GM21619 (cell line): ENCODE results near the gene NFYB.
"Not testable (repeated sequence)": the region's sequence is repeated elsewhere in the genome, so short reads cannot be mapped to it uniquely, and the experiment has no call there.

Experiments
- ATAC-seq: cut with Tn5 transposase; IDR thresholded peaks from one replicate; pipeline ENCODE4 v1.9.1; 2021; ENCODE audit not compliant: unreplicated experiment

Gene NFYB

DNA sequence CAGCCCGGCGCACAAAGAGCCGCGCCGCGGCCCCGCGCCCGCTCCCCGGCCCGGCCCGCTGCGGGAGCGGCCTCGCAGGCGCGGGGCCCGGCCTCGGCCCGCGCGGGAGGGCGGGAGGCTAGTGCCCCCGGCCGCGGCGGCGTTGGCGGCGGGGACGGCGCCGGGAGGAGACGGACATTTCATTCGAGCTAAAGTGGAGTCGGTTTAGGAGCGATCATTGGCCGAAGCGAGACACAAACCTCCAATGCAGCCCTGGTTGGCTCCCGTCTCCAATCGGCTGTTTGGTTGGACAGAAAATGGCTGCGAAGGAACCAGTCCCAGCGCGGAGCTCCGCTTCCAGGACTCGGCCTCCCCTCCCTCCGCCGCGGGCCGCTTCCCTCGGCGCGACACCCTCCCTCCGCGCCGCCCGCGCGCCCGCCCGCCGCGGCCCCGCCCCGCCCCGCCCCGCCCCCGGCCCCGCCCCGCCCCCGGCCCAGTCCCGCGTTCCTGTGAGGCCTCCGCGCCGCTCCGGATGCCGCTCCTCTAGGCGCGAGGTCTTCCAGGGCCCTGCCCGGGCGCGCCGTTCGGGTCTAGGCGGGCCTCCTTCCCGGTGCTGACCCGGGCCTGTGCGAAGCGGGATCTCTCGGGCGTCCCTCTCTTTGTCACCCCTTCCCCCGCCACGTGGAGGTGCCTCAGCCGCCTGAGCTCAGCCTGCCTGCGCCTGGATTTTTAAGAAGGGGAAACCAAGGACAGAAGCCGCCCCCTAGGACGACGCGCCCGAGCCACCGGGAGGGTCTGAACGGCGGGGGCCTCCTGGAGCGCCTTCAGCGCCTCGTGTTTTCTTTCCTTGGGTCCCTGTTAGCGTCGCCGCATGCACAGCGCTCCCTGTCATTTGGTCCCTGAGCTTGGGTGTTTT, at the start of gene NFYB:
TSS of gene NFYB (minus strand) at position 309 of the 895 bp plus-strand sequence. CDS start 2,757 bp downstream, outside the sequence.
- ATAC-seq: peak; percentile 91

DNA sequence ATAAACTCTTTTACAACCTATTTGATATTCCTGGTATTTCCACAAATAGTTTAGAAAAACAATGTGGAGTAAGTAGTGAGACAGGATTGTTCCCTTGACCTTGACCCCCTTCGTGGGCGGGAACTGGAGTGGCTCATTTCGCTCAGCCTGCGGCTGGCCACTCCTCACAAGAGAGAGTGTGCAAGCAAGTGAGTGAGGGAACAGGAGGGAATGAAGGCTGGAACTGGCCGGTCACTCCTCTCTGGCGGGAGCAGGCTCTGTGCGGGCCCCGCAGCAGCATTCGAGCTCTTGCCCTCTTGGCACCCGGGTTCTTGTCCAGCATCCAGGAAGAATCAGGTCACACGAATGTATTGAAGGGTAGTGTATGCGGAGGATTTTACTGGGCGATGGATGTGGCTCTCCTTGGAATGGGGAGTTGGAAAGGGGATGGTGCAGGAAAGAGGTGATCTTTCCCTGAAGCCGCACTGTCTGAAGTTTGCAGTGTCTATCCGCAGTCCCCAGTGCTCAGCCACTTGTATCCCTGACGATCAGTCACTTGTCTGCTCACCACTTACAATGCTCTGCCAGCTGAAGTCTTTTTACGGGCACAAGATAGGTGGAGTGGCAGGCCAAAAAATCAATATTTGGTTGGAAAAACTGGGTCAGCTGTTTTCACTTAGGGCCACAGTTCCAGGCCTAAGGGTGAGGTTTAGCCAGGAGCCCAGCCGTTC, 49.6 kb upstream of the NFYB start:
- no peak for ATAC-seq

- ATAC-seq: no peak
Observed at GRCh38 chr12:104183443-104183842, 45.4 kb upstream of the NFYB start.

- no peak for ATAC-seq
Observed at GRCh38 chr12:104182621-104183378, 44.8 kb upstream of the NFYB start.

DNA sequence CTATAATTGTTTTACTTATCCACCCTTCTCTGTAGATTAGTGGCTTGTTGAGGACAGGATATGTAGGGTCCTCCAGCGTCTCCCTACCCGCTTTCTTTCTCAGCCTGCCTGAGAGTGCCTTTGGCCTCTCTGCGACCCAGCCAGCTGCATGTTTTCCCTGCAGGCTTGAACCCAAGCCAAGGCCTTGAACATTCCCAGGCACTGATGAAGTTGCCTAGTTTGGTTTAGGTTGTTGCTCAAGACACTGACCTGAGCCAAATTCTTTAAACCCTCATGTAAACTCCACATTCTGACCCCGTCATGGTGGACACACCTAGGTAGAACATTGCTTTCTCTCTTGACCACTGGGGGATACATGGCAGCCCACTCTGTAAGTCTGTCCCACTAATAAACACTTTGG, 44.1 kb upstream of the NFYB start:
- no peak for ATAC-seq

GRCh38 chr12:104181313-104181712, 43.3 kb upstream of the NFYB start:
- ATAC-seq: no peak

DNA sequence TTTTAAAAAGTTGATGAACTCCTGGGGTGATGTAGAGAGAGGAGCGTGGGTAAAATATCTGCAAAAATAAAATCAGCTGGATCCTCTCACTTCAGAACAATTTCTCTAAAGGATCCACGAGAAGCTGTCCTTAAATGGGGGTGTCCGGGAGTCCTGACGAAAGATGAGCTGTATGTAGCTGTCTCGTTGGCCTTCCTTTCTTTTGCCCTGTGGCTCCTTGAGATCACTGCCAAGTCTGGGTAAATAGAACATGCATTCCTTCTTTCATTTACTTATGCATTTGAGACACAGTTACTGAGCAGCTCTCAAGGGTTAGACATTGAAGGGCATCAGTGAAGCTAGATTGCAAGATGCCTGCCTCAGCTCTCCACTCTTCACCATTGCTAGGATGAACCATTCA, 42.4 kb upstream of the NFYB start:
- ATAC-seq: no peak

DNA sequence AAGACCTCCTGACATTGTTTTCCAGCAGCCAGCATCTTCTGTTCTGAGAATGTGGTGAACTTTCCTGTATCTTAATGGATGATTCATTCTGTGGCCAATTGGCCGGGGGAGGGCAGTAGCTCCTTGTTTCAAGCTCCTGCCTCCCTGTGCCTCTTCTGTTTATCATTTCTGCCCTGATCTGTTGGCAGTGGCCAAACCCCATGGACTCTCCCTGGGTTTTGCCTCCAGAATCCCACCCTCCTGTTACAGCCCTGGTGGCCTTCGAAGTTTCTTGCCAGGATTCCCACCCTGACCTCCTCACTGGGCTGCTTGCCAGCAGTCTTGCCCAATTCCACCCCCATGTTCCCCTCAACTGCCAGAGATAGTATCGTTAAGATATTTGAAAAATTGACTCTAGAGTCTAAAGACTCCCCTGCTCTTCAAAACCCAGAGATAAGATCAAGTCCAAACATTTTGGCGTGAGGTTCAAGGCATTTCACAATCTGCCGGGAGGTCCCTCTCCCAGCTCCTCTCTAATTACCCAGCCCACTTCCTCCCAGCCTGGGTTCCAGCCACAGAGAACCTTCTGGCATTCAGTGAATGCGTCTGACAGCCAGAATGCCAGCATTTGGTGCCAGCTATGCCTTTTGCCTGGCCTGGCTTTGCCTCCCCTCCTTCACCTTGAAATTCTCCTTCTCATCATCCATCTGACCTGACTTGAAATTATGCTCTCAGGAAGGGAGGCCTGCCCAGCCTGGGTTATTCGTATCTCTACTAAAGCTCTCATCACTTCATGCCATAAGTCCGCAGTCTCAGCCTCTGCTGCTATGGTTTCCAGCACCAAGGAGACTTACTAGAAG, 39.9 kb upstream of the NFYB start:
- ATAC-seq: no peak

DNA sequence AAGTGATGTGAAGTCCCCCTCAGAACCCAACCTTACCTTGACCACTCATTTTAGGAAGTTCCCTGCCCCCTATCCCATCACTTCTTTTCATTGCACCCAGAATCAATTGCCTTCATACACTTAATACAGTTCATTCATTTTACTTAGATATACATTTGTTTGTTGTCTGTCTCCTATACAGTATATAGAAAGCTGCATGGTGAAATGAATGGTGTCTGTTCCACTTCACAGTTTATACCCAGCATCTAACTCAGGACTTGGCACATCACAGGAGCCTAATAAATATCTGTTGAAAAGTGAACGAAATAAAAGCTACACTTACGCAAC, 39.3 kb upstream of the NFYB start:
- ATAC-seq: no peak

DNA sequence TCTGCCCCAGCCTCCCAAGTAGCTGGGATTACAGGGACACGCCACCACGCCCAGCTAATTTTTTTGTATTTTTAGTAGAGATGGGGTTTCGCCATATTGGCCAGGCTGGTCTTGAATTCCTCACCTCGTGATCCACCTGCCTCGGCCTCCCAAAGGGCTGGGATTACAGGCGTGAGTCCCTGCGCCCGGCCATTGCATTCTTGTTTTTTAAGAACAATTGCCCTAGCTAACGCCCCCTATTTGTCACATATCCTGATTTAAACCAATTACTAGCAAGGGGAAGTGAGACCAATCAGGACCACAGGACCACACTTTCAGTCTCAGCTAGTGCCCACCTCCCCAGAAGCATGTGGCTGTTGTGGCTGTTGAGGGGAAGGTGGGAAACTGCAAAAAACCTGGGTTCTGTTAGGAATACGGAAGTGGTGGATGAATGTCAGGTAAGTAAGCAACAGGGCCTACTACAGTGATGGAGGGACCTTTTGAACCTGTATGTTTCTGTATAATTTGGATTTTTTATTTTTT, 37.8 kb upstream of the NFYB start:
- no peak for ATAC-seq

DNA sequence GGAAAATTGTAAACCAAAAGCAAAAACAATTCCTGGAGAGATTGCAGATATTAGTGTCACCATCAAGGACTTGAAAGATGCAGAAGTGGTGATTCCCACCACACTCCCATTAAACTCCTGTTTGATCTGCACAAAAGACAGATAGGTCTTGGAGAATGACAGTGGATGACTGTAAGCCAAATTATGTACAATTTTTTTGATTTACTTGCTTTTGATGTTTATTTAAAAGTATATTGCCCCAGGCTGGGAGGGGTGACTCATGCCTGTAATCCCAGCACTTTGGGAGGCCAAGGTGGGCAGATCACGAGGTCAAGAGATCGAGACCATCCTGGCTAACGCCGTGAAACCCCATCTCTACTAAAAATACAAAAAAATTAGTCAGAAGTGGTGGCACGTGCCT, 35.8 kb upstream of the NFYB start:
- not testable (repeated sequence) for ATAC-seq

GRCh38 chr12:104172570-104172947, 34.5 kb upstream of the NFYB start:
- no peak for ATAC-seq

DNA sequence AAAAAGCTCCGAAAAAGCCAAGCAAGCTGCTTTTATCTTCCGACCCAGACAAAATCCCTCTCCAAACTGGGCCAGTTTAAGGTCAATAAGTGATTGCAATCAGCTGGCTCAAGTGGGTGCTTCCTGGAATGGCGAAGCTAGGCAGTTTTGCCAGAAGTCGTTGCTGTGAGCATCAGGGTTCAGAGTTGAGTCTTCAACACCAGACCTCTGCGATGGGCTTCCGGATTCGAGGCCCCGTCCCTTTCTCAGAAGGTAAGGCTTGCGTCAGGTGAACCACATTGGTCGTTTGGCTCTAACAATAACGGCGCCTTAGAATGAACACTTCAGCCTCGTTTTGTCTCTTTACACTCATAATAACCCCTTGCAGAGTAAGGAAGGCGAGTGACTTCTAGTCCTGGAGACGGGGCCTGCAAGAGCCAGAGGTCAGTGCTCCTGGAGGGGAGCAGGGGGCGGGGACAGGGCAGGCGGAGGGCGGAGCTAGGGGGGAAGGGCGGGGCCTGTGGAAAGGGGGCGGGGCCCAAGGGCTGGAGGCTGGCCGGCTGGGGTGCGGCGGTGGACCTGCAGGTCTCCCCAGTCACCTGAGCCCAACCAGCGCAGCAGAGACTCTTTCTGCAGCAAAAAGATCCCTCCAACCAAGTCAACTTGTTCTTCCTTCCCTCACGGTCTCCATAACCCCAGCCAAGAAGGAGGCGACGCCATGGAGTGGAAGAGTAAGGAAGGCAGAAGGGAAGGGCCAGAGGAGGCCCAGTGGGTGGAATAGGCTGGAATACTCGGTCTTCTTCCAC, 34.0 kb upstream of the NFYB start:
- no peak for ATAC-seq

GRCh38 chr12:104168596-104168995, 30.6 kb upstream of the NFYB start:
- no peak for ATAC-seq

DNA sequence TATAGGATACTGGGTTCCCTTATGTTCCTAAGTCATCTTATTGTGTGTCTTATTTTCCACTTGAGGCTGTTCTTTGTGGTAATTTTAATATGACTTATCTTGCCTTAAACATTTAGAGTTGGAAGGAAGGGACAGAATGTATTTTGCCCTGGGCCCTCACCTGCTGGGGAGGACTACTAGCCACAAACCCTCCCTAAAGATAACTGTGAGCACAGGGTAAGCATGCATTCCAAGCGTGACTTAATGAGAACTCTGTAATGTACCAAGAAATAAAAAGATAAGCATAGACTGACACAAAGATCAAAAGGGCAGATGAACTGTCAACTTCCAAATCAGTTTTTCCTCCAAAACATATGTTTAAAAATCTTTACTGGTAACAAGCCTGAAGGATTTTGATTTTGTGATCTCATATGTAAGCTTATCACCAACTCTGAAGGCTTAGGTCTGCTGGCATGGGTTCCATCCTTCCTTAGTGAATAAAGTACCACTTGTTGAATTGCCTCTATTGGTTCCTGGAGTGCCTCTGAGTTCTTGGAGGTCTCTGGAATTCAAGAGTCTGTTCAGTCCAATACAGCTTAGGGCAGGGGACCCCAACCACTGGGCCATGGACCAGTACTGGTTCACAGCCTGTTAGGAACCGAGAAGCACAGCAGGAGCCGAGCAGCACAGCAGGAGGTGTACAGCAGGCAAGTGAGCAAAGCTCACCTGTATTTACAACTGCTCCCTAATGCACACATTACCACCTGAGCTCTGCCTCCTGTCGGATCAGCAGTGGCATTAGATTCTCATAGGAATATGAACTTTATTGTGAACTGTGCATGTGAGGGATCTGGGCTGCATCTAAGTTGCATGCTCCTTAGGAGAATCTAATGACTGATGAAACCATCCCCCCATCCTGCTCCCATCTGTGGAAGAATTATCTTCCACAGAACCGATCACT, 29.8 kb upstream of the NFYB start:
- ATAC-seq: no peak

DNA sequence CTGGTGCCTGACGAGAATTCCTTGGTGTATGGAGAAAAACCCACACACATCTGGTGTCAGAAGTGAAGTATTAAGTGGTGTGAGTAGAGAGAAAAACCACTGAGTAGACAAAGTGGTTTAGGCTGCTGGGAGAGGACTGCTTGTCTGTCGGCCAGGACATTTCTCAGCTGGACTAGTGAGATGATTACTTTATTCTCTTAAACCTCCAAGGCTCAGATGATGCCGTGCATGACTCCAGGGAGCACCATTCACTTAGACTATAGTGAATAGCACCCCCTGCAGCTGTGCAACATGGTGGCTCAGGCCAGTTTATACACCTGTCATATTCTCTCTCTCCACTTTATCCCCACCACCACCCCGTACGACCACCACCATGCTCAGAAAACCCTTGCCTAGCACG, 28.5 kb upstream of the NFYB start:
- ATAC-seq: no peak

- no peak for ATAC-seq
Observed at GRCh38 chr12:104165801-104166200, 27.8 kb upstream of the NFYB start.

GRCh38 chr12:104164634-104165033, 26.6 kb upstream of the NFYB start:
- ATAC-seq: no peak

DNA sequence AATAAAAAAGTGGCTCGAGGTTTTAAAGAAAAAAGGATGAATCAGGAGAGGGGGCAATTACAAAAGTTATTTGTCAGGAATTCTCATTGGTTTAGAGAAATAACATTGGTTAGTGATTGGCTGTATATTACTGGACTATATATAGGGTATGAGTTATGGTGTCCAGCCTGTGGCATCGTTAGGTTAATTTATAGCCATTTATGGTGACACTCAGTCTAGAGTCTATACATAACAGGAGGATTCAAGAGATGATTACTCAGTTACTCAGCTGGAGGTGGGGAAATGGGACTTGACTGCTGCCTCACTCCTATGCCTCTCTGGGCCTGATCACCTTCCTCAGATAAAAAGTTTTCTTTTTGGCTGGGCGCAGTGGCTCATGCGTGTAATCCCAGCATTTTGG, 25.6 kb upstream of the NFYB start:
- no peak for ATAC-seq
